Liver (tissue), 3 donors: Measurements from ENCODE around the gene RNF5.

ENCODE experiments used
- FOXA1 ChIP-seq: IDR thresholded peaks from 2 replicates; pipeline ENCODE4 v1.6.1; 2016; ENCODE audit warnings: antibody characterized with exemption
- RAD21 ChIP-seq, 2 donors: IDR thresholded peaks; 2 replicates each; pipeline ENCODE4 v1.6.1; 2016; ENCODE audit warnings: antibody characterized with exemption in 2 of 2, mild to moderate bottlenecking in 2 of 2
- RXRA ChIP-seq, 2 donors: IDR thresholded peaks; 2 replicates each; pipeline ENCODE4 v1.6.1; 2017 to 2018; ENCODE audit warnings: antibody characterized with exemption in 2 of 2, mild to moderate bottlenecking in 1 of 2
- SP1 ChIP-seq: IDR thresholded peaks from 2 replicates; pipeline ENCODE4 v1.6.1; 2018; ENCODE audit warnings: antibody characterized with exemption, mild to moderate bottlenecking
- YY1 ChIP-seq: IDR thresholded peaks from 2 replicates; pipeline ENCODE4 v1.6.1; 2016; ENCODE audit warnings: antibody characterized with exemption, mild to moderate bottlenecking
- TF ChIP-seq, protein P1 (sequence below): fragments of 150-350 bp; IDR thresholded peaks from 2 replicates; pipeline ENCODE4 v1.5.1; 2017; ENCODE audit warnings: improper control_type of control experiment, low read depth, low read length; ENCODE audit not compliant: missing input control
- TF ChIP-seq, protein P2 (sequence below): IDR thresholded peaks from 2 replicates; pipeline ENCODE4 v1.6.1; 2016; ENCODE audit warnings: antibody characterized with exemption
- TF ChIP-seq, protein P3 (sequence below): IDR thresholded peaks from 2 replicates; pipeline ENCODE4 v1.6.1; 2016; ENCODE audit warnings: antibody characterized with exemption
- TF ChIP-seq, protein P4 (sequence below): IDR thresholded peaks from 2 replicates; pipeline ENCODE4 v1.6.1; 2016; ENCODE audit warnings: antibody characterized with exemption
- donor health status: healthy.
- donor health status: healthy.

DNA sequence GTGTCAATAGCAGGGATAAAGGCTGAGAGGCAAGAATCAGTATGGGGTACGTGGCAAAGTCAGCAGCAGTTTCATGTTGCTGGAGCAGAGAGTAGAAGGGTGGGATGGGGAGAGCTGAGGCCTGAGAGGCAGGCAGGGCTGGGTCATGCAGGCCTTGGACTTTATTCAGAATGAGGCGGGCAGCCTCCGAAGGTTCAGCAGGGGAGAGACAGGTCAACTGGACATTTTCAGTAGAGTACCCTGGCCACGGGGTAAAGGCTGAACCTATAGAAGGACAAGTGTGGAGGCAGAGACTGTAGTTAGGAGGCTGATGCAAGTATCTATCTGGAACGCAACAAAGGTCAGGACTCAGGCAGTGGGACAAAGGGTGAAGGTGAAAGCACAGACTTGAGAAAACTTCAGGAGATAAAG lies 32.0 kb downstream of the RNF5 start:
- TF ChIP-seq, protein P1, sequence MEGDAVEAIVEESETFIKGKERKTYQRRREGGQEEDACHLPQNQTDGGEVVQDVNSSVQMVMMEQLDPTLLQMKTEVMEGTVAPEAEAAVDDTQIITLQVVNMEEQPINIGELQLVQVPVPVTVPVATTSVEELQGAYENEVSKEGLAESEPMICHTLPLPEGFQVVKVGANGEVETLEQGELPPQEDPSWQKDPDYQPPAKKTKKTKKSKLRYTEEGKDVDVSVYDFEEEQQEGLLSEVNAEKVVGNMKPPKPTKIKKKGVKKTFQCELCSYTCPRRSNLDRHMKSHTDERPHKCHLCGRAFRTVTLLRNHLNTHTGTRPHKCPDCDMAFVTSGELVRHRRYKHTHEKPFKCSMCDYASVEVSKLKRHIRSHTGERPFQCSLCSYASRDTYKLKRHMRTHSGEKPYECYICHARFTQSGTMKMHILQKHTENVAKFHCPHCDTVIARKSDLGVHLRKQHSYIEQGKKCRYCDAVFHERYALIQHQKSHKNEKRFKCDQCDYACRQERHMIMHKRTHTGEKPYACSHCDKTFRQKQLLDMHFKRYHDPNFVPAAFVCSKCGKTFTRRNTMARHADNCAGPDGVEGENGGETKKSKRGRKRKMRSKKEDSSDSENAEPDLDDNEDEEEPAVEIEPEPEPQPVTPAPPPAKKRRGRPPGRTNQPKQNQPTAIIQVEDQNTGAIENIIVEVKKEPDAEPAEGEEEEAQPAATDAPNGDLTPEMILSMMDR: no peak
- TF ChIP-seq YY1 (no peak), FOXA1 (no peak), SP1 (no peak), RXRA (IDR thresholded peaks at IDR 0.05) (no peak), RAD21 (IDR thresholded peaks at IDR 0.05) (no peak)
- TF ChIP-seq, protein P2, sequence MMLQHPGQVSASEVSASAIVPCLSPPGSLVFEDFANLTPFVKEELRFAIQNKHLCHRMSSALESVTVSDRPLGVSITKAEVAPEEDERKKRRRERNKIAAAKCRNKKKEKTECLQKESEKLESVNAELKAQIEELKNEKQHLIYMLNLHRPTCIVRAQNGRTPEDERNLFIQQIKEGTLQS: no peak
- TF ChIP-seq, protein P3, sequence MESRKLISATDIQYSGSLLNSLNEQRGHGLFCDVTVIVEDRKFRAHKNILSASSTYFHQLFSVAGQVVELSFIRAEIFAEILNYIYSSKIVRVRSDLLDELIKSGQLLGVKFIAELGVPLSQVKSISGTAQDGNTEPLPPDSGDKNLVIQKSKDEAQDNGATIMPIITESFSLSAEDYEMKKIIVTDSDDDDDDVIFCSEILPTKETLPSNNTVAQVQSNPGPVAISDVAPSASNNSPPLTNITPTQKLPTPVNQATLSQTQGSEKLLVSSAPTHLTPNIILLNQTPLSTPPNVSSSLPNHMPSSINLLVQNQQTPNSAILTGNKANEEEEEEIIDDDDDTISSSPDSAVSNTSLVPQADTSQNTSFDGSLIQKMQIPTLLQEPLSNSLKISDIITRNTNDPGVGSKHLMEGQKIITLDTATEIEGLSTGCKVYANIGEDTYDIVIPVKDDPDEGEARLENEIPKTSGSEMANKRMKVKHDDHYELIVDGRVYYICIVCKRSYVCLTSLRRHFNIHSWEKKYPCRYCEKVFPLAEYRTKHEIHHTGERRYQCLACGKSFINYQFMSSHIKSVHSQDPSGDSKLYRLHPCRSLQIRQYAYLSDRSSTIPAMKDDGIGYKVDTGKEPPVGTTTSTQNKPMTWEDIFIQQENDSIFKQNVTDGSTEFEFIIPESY: no peak
- TF ChIP-seq, protein P4, sequence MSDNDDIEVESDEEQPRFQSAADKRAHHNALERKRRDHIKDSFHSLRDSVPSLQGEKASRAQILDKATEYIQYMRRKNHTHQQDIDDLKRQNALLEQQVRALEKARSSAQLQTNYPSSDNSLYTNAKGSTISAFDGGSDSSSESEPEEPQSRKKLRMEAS: no peak
